A549 (cell line): ENCODE data around the gene PRKCZ. TPM values are rescaled to one million over a fixed set of nuclear protein-coding genes. Genes with fewer than 3 reads are reported as not detected.

Experiments used
- ATAC-seq, 2 experiments: fragments of 200-7000 bp in 1 of 2; fragments of >200 bp in 1 of 2; cut with Nextera tagmentation in 1 of 2; cut with Tn5 transposase in 1 of 2; 3 replicates each; pipeline versions ENCODE4 v1.8.0 to v1.9.1; 2018 to 2020; ENCODE audit warnings: mild to moderate bottlenecking in 1 of 2, moderate library complexity in 1 of 2
- CTCF ChIA-PET: fragments of 300-600 bp; sonication (Branson Sonifier 250); formaldehyde crosslinking; extraction: SDS; loops from one replicate; lab custom pipeline; 2021; ENCODE audit warnings: antibody characterized with exemption, inconsistent platforms; lab: Yijun Ruan, JAX
- POLR2A ChIA-PET: fragments of 350-600 bp; formaldehyde crosslinking; extraction: SDS; loops from one replicate; lab custom pipeline; 2021; ENCODE audit warnings: antibody characterized with exemption, inconsistent platforms; lab: Yijun Ruan, JAX
- DNase-seq, 2 experiments: peaks; one replicate each; pipeline versions ENCODE4 v3.0.0 to v3.0.0-alpha.2; 2011 to 2016; ENCODE audit warnings: low read depth in 1 of 2, low spot score in 1 of 2
- FAIRE-seq: peaks from 2 replicates; lab custom pipeline; 2011; peaks lifted over from hg19 to GRCh38; lab: Jason Lieb, UNC
- H3K27ac ChIP-seq, 2 experiments: fragments of >200 bp; sonication (Bioruptor Twin); formaldehyde crosslinking; 3 replicates each; pipeline ENCODE4 v1.5.1; 2016 to 2017
- H3K4me1 ChIP-seq: fragments of >200 bp; sonication (Bioruptor Twin); formaldehyde crosslinking; 3 replicates; pipeline ENCODE4 v1.6.1; 2016
- H3K4me2 ChIP-seq: fragments of >200 bp; sonication (Bioruptor Twin); formaldehyde crosslinking; 3 replicates; pipeline ENCODE4 v1.6.1; 2016
- H3K4me3 ChIP-seq: fragments of >200 bp; sonication (Bioruptor Twin); formaldehyde crosslinking; 3 replicates; pipeline ENCODE4 v1.5.1; 2016
- H3K9me3 ChIP-seq: fragments of >200 bp; sonication (Bioruptor Twin); formaldehyde crosslinking; 3 replicates; pipeline ENCODE4 v1.6.1; 2016
- CBX8 ChIP-seq: fragments of 200-600 bp; sonication (generic); IDR thresholded peaks from 2 replicates; pipeline ENCODE4 v1.6.1; 2016
- FOXS1 ChIP-seq: fragments of 250-450 bp; sonication (Bioruptor Pico); IDR thresholded peaks from 2 replicates; pipeline ENCODE4 v1.5.0; 2020; ENCODE audit warnings: mild to moderate bottlenecking, moderate library complexity
- GATA3 ChIP-seq: IDR thresholded peaks from 2 replicates; pipeline ENCODE4 v1.6.1; 2012; ENCODE audit warnings: borderline replicate concordance
- HES2 ChIP-seq: fragments of >200 bp; sonication (Bioruptor Twin); formaldehyde crosslinking; IDR thresholded peaks from 2 replicates; pipeline ENCODE4 v1.6.1; 2016
- KDM1A ChIP-seq: fragments of 200-600 bp; sonication (generic); IDR thresholded peaks from 2 replicates; pipeline ENCODE4 v1.6.1; 2016; ENCODE audit warnings: low read depth, mild to moderate bottlenecking
- NFE2L2 ChIP-seq: fragments of 150-350 bp; conservative IDR thresholded peaks from 2 replicates; pipeline ENCODE4 v1.6.1; 2014; ENCODE audit warnings: low read length
- NPAS2 ChIP-seq: fragments of 250-450 bp; sonication (Bioruptor Pico); IDR thresholded peaks from 2 replicates; pipeline ENCODE4 v1.8.0; 2022; ENCODE audit warnings: mild to moderate bottlenecking, moderate library complexity, borderline replicate concordance
- POLR2AphosphoS2 ChIP-seq: conservative IDR thresholded peaks from 2 replicates; pipeline ENCODE4 v1.6.1; 2012; ENCODE audit warnings: low read length, improper control_type of control experiment, inconsistent platforms
- RARB ChIP-seq: fragments of 250-450 bp; sonication (Bioruptor Pico); IDR thresholded peaks from 2 replicates; pipeline ENCODE4 v1.8.0; 2021; ENCODE audit warnings: mild to moderate bottlenecking, moderate library complexity
- RFX5 ChIP-seq: fragments of 450-650 bp; IDR thresholded peaks from 2 replicates; pipeline ENCODE4 v1.7.1; 2014; ENCODE audit warnings: antibody characterized with exemption, mild to moderate bottlenecking, moderate library complexity
- TFCP2L1 ChIP-seq: fragments of 250-450 bp; sonication (Bioruptor Pico); IDR thresholded peaks from 2 replicates; pipeline ENCODE4 v1.5.0; 2021; ENCODE audit warnings: mild to moderate bottlenecking
- ZFP36 ChIP-seq: fragments of 450-650 bp; IDR thresholded peaks from 2 replicates; pipeline ENCODE4 v1.6.1; 2014; ENCODE audit warnings: borderline replicate concordance; ENCODE audit not compliant: partially characterized antibody
- ZNF302 ChIP-seq: fragments of 250-450 bp; sonication (Bioruptor Pico); IDR thresholded peaks from 2 replicates; pipeline ENCODE4 v1.9.0; 2021; ENCODE audit warnings: inconsistent platforms, mild to moderate bottlenecking, moderate library complexity
- WGBS: methylation state at CpG from one replicate; pipeline ENCODE4 v1.1.6; 2017; ENCODE audit errors: missing lambda C conversion rate; 5-methylcytosine and 5-hydroxymethylcytosine counted together
- polyA plus RNA-seq, 4 experiments: library from polyadenylated mRNA; depleted of rRNA in 3 of 4; stranded (reverse); fragments of >200 nt; fragmentation: RNase III in 1 of 4; extraction: RNeasy Plus Mini Kit Qiagen cat#74134 plus additional on column Dnase treatment in 1 of 4; gene quantifications; 2 replicates in 3 of 4; 3 replicates in 1 of 4; pipeline ENCODE4 v1.2.3, GENCODE V29; 2011 to 2017
- TF ChIP-seq, protein P1 (sequence below): fragments of >200 bp; sonication (Bioruptor Twin); formaldehyde crosslinking; IDR thresholded peaks from 3 replicates; pipeline ENCODE4 v1.5.1; 2016
- TF ChIP-seq, protein P2 (sequence below): fragments of 250-450 bp; sonication (Bioruptor Pico); IDR thresholded peaks from 2 replicates; pipeline ENCODE4 v1.5.0; 2021; ENCODE audit warnings: mild to moderate bottlenecking, moderate library complexity, borderline replicate concordance
- TF ChIP-seq, protein P3 (sequence below): IDR thresholded peaks from 2 replicates; pipeline ENCODE4 v1.6.1; 2012
- TF ChIP-seq, protein P4 (sequence below): IDR thresholded peaks from 2 replicates; pipeline ENCODE4 v1.6.1; 2012; ENCODE audit warnings: low read depth, borderline replicate concordance
- TF ChIP-seq, protein P5 (sequence below): IDR thresholded peaks from 2 replicates; pipeline ENCODE4 v1.6.1; 2012

Gene PRKCZ
- polyA plus RNA-seq, 2 of the 4 experiments (the other 2 are of a cell fraction): 9.5 to 9.8 TPM

GRCh38 chr1:2042830-2043773 is 7.1 kb upstream of the PRKCZ start:
- CTCF ChIA-PET: interaction anchor here (1.0 to 9.5 kb wide), 13 partner anchors 8 to 288 kb away, joined by 3 to 127 read pairs (median 10); partner anchors contain the start of gene GABRD
- Histone ChIP-seq H3K27ac (no peak overlapping the region), H3K4me3 (no peak overlapping the region), H3K4me1 (no peaks in the 10 kb centered on the region), H3K4me2 (no peak overlapping the region), H3K9me3 (no peaks in the 10 kb centered on the region)
- ATAC-seq: no peak
- POLR2A ChIA-PET: interaction anchor here (0.6 kb wide), 1 partner anchor 118 kb away, joined by 3 read pairs; no protein-coding TSS in a partner anchor
- WGBS: 79% methylated on average over 39 of the region's 41 CpGs
- no peak for FAIRE-seq
- no peak for TF ChIP-seq TFCP2L1 (CRISPR knock-in tag)
- TF ChIP-seq, protein P1, sequence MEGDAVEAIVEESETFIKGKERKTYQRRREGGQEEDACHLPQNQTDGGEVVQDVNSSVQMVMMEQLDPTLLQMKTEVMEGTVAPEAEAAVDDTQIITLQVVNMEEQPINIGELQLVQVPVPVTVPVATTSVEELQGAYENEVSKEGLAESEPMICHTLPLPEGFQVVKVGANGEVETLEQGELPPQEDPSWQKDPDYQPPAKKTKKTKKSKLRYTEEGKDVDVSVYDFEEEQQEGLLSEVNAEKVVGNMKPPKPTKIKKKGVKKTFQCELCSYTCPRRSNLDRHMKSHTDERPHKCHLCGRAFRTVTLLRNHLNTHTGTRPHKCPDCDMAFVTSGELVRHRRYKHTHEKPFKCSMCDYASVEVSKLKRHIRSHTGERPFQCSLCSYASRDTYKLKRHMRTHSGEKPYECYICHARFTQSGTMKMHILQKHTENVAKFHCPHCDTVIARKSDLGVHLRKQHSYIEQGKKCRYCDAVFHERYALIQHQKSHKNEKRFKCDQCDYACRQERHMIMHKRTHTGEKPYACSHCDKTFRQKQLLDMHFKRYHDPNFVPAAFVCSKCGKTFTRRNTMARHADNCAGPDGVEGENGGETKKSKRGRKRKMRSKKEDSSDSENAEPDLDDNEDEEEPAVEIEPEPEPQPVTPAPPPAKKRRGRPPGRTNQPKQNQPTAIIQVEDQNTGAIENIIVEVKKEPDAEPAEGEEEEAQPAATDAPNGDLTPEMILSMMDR: no peak
- no peak for TF ChIP-seq FOXS1
- TF ChIP-seq, protein P2, sequence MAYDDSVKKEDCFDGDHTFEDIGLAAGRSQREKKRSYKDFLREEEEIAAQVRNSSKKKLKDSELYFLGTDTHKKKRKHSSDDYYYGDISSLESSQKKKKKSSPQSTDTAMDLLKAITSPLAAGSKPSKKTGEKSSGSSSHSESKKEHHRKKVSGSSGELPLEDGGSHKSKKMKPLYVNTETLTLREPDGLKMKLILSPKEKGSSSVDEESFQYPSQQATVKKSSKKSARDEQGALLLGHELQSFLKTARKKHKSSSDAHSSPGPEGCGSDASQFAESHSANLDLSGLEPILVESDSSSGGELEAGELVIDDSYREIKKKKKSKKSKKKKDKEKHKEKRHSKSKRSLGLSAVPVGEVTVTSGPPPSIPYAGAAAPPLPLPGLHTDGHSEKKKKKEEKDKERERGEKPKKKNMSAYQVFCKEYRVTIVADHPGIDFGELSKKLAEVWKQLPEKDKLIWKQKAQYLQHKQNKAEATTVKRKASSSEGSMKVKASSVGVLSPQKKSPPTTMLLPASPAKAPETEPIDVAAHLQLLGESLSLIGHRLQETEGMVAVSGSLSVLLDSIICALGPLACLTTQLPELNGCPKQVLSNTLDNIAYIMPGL (CRISPR knock-in tag): no peak
- TF ChIP-seq, protein P3, sequence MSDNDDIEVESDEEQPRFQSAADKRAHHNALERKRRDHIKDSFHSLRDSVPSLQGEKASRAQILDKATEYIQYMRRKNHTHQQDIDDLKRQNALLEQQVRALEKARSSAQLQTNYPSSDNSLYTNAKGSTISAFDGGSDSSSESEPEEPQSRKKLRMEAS: no peak
- TF ChIP-seq NPAS2: no peak
- no peak for TF ChIP-seq CBX8
- DNase-seq: no peak

DNA sequence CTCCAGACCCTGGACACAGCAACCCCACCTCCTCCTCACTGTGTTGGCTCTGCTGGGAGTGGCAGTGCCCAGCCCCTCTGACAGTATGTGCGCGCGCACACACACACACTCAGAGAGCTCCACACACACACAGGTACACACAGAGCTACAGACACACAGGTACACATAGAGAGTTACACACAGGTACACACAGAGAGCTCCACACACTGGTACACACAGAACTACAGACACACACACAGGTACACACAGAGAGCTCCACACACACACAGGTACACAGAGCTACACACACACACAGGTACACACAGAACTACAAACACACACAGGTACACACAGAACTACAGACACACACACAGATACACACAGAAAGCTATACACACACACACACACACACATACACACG is 6.3 kb upstream of the PRKCZ start:
- no peak for TF ChIP-seq RARB (CRISPR knock-in tag)
- no peak for TF ChIP-seq KDM1A
- TF ChIP-seq HES2: no peak
- no peak for TF ChIP-seq GATA3
- no peak for TF ChIP-seq NFE2L2
- TF ChIP-seq ZFP36: no peak
- TF ChIP-seq, protein P4, sequence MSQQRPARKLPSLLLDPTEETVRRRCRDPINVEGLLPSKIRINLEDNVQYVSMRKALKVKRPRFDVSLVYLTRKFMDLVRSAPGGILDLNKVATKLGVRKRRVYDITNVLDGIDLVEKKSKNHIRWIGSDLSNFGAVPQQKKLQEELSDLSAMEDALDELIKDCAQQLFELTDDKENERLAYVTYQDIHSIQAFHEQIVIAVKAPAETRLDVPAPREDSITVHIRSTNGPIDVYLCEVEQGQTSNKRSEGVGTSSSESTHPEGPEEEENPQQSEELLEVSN: no peak
- TF ChIP-seq ZNF302 (CRISPR knock-in tag): no peak
- TF ChIP-seq, protein P5, sequence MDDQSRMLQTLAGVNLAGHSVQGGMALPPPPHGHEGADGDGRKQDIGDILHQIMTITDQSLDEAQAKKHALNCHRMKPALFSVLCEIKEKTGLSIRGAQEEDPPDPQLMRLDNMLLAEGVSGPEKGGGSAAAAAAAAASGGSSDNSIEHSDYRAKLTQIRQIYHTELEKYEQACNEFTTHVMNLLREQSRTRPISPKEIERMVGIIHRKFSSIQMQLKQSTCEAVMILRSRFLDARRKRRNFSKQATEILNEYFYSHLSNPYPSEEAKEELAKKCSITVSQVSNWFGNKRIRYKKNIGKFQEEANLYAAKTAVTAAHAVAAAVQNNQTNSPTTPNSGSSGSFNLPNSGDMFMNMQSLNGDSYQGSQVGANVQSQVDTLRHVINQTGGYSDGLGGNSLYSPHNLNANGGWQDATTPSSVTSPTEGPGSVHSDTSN: no peak
- no peak for TF ChIP-seq RFX5
- no peak for TF ChIP-seq POLR2AphosphoS2
- ChIA-PET POLR2A (no interaction called here), CTCF (interaction anchor here (1.0 to 9.5 kb wide), 25 partner anchors 9 to 497 kb away, joined by 3 to 127 read pairs (median 7); partner anchors contain the start of gene GABRD)
- no peak for FAIRE-seq
- H3K9me3 ChIP-seq: no peaks in the 10 kb centered on the region
- no peak overlapping the region for H3K4me3 ChIP-seq
- H3K4me1 ChIP-seq: no peaks in the 10 kb centered on the region
- WGBS: 91% methylated on average over 4 of the region's 4 CpGs
- no peak overlapping the region; the same call in 2 of the 3 replicates for H3K4me2 ChIP-seq
- ATAC-seq: no peak
- no peak overlapping the region for H3K27ac ChIP-seq
- no peak for DNase-seq
